Fibroblast of the aortic adventitia (primary cell): Measurements from ENCODE around the gene TPD52L1. TPM values are rescaled to one million over a fixed set of nuclear protein-coding genes. Genes with fewer than 3 reads are reported as not detected.
A peak's percentile ranks its signal among the peaks of the same experiment; 100 is the strongest.

Experiments used
- DNase-seq: peaks from one replicate; pipeline ENCODE4 v3.0.0-alpha.2; 2010; ENCODE audit warnings: low read depth
- H3K4me3 ChIP-seq: 2 replicates; pipeline ENCODE4 v1.5.1; 2011; ENCODE audit warnings: low read depth, mild to moderate bottlenecking, control low read depth, low read length, moderate library complexity
- CTCF ChIP-seq: IDR thresholded peaks from 2 replicates; pipeline ENCODE4 v1.5.1; 2011; ENCODE audit warnings: mild to moderate bottlenecking, low read length, control low read depth, inconsistent platforms; ENCODE audit not compliant: insufficient read depth
- total RNA-seq: library from RNA; depleted of rRNA; stranded (reverse); fragments of >200 nt; gene quantifications from 2 replicates; pipeline ENCODE4 v1.2.3, GENCODE V29; 2012; ENCODE audit warnings: low replicate concordance

Gene TPD52L1
- total RNA-seq, 1 donor = 20.8 TPM

DNA sequence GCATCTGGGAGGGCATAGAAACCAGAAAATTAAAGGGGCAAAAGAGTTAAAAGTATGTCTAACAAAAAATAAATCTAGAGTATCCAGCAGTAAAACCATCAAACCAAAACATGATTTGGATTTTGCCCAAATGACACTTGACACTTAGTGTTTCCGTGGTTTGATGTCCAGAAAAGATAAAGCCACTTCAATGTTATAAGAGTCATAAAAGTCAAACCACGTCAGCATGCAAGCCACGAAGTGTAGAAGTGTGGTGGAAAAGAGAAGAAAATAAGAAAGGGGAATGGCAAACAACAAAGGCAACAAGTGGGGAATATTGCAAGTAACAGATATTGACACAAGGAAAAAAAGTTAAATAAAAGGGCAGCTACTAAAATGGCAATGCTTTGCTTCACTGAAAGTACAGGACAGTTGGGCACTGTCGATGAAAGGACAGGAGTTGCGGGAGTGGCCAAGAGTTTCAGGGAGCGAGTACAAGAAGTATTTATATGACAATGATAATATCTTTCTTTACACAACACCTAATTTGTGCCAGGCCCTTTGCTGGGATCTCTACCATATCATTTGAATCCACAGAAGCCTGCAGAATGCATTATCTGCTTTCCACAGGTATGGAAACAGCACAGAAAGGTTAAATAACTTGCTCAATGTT is 154.5 kb downstream of the TPD52L1 start:
- no peak for DNase-seq
- no peak for TF ChIP-seq CTCF
- H3K4me3 ChIP-seq = no peak overlapping the region

DNA sequence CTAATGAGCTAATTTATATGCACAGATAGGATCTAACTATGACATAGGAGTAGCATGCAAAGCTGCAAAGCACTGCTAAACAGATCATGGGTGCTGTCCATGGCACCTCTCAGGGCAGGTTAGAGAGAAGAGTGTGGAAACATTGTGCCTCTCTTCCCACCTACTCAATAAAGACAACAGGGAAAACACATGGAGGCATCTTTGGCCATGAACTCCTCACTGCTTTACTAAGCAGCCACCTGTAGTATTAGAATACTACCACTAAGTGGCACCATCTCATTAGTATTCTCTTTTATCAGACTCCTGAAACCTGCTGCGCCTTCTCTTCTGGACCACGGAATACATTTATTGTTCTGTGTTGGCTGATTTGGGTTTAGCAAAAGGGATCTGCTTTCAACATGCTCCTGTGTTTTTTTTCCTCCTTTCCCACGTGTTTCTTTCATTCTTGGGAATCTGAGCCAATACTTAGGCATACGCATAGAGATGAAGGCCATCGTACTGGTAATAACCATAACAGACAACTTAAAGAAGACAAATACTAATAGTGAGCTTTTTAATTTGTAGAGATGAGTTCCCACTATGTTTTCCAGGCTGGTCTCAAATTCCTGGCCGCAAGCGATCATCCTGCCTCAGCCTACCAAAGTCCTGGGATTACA is 157.5 kb downstream of the TPD52L1 start:
- no peak overlapping the region for H3K4me3 ChIP-seq
- DNase-seq = peak; percentile 84
- TF ChIP-seq CTCF = peak; percentile 82

GRCh38 chr6:125312478-125312877 is 158.9 kb downstream of the TPD52L1 start:
- TF ChIP-seq CTCF = no peak
- peak; percentile 45 for DNase-seq
- H3K4me3 ChIP-seq = no peak overlapping the region

DNA sequence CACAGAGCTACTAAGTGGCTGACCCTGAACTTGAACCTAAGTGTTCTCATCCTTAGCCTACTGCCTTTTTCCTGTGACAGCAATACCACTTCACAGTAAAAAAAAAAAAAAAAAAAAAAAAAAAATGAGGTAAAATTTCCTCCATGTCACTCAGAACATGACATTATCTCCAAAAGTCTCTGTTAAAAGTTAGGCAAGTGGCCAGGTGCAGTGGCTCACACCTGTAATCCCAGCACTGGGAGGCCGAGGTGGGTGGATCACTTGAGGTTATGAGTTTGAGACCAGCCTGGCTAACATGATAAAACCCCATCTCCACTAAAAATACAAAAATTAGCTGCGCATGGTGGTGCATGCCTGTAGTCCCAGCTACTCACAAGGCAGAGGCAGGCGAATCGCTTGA is 159.4 kb downstream of the TPD52L1 start:
- DNase-seq = no peak
- H3K4me3 ChIP-seq = no peak overlapping the region
- no peak for TF ChIP-seq CTCF

Other genes starting within 250 kb of the TPD52L1 start
- gene RNF217, start 191.3 kb upstream of the TPD52L1 start, total RNA-seq = 24.9 and 25.3 TPM in 2 replicates
- 32.1 and 71.5 TPM in 2 replicates for gene HDDC2, start 148.2 kb downstream of the TPD52L1 start, total RNA-seq